ENCODE data around the gene CHRM1. TPM values are rescaled to one million over a fixed set of nuclear protein-coding genes. Genes with fewer than 3 reads are reported as not detected.

The CHRM1 gene
- total RNA-seq, 4 donors from 2014 or later = not detected

- ATAC-seq (ENCODE audit: low FRiP score) (peak; percentile 68), DNase-seq (ENCODE audit: low spot score) (no peak)
- TF ChIP-seq CTCF (IDR thresholded peaks at IDR 0.05) = no peak
These were observed 9.7 kb downstream of the CHRM1 start for GRCh38 chr11:62911137-62912130.

- TF ChIP-seq CTCF (IDR thresholded peaks at IDR 0.05) = no peak
- ATAC-seq (ENCODE audit: low FRiP score) (no peak), DNase-seq (ENCODE audit: low spot score) (no peak)
These were observed 10.9 kb downstream of the CHRM1 start for GRCh38 chr11:62910141-62910882.

- DNase-seq (ENCODE audit: low spot score) (no peak), ATAC-seq (ENCODE audit: low FRiP score) (peak; percentile 39)
- peak in 2 of 3 donors; percentile 26 to 29 for TF ChIP-seq CTCF (IDR thresholded peaks at IDR 0.05)
These were observed 11.9 kb downstream of the CHRM1 start for GRCh38 chr11:62909107-62909894.

GRCh38 chr11:62908468-62909072 lies 12.6 kb downstream of the CHRM1 start:
- no peak for ATAC-seq (ENCODE audit: low FRiP score)
- no peak for TF ChIP-seq CTCF (IDR thresholded peaks at IDR 0.05)
- no peak for DNase-seq (ENCODE audit: low spot score)

GRCh38 chr11:62905927-62906531 lies 15.1 kb downstream of the CHRM1 start:
- TF ChIP-seq CTCF (IDR thresholded peaks at IDR 0.05) = peak in 2 of 3 donors; percentile 59 to 89
- DNase-seq (ENCODE audit: low spot score) (peak; percentile 72), ATAC-seq (ENCODE audit: low FRiP score) (peak; percentile 79)

GRCh38 chr11:62905296-62905695 lies 15.9 kb downstream of the CHRM1 start:
- no peak for TF ChIP-seq CTCF (IDR thresholded peaks at IDR 0.05)
- ATAC-seq (ENCODE audit: low FRiP score) (peak; percentile 56), DNase-seq (ENCODE audit: low spot score) (no peak)
